T follicular helper cell (primary cell): ENCODE measurements around the gene ANTXR1.

ENCODE experiments used
- DNase-seq: peaks from one replicate; pipeline ENCODE4 v3.0.0-alpha.2; 2020; ENCODE audit warnings: low read depth

Gene ANTXR1

DNA sequence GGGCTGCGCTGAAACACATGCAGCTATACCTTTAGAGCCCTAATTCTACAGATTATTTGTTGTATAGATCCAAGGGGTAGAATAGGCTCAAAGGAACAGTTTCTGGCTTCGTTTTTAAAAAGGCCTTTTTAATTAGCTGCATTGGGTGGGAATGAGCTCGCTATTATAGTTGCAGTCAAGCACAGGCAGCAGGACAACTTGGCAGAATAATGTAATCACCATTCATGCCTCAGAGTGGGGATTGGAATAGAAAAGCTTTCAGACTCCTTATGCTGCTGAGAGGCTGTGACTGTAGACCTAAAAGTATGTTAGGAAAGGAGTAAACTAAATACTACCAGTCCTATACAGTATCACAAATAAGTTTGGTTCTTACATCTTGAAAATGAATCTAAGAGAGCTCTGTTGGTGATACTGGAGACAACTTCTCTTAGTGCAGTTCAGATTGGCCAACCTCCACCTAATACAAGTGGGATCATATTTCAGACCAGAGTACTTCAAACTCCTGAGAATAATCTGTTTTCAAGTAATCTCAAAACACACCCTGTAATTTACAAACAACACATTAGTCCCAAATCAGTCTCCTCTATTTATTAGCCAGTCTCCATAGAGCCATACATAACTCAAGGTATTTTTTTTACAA is 121.4 kb downstream of the ANTXR1 start:
- no peak for DNase-seq

DNA sequence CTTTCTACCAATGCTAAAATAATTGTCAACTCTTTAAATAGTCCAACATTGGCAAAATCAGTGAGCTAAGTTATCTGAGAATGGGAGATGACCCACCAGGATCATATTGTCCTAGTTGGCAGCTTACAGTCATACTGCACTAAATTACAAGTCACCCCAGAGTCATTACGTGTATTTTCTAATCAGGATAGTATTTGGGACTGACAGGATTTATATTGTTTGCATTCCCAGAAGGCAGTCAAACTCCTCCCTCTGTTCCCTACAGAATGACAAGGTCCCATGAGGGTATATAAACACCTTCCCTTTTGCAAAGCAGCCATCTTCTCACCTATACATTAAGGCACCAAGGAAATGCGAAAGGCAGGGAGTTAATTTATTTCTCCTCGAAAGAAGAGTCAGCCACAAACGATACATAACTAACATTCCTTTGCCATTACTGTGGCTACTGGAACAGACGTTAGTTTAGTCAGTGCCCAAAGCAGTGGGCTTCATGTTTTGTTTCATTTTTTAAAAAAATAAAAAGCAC is 125.3 kb downstream of the ANTXR1 start:
- no peak for DNase-seq

DNA sequence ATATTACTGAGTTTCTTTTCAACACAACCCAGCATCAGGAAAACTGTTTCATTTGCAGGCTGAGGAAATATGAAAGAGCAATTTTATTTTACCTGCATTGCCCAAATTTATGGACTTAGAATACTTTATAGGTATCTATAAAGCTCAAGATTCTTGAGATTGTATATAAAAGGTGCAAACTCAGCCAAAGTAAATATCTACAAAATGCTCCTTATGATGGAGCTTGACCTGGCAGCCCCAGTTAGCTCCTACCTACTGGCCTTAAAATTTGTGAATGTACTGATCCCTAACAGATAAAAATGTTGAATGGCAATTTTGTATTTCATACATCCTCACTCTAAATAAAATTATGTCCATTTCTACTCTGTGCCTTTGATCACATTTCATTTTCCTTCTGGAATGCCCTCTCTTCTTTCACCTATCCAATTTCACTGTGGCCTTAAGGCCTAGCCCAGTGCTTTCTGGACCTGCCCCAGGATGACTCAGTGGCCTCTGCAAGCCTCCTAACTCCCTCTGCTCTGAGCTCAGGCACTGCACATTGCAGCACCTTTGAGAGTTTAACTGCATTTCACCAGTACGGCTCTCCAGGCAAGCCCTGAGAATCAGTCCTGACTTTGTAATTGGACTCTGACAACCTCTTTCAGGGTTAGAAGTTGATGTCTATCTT is 125.9 kb downstream of the ANTXR1 start:
- DNase-seq, result no peak

DNA sequence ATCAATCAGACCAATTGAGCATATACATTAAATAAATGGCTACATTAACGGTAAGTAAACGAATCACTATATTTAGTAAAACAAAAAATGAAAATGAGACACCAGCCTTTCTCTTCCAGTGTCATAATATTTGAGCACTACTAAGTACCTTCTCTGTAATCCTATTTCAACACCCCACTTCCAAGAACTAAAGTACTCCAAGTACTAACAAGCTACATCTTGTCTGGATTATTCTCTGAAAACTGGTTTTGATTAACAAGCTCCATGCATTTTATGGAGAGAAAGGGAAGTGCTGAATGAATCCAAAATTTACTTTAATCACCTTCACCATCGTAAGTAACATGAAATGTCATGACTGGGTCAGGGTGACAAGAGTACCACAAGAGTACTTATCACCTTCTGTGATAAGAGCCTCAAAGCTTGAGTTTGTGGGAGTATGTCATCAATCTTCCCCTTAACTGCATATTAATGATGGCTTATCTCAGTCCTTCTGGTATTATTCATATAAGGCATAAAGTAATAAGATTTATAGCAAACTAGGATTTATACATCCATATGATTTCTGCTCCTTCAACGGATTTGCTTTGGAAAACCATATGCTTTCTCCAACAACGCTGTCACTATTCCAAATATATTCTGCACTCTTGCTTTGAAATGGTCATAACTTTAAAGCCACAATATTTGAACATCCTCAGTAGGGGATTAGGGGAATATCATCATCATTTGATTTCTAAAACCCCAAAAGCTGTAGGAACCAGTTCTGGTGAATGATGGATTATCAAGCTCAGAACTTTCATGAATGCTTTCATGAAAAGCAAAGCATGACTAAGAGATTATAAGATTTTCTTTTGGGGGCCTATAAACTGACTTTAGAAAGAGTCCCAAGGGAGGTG is 127.0 kb downstream of the ANTXR1 start:
- no peak for DNase-seq

DNA sequence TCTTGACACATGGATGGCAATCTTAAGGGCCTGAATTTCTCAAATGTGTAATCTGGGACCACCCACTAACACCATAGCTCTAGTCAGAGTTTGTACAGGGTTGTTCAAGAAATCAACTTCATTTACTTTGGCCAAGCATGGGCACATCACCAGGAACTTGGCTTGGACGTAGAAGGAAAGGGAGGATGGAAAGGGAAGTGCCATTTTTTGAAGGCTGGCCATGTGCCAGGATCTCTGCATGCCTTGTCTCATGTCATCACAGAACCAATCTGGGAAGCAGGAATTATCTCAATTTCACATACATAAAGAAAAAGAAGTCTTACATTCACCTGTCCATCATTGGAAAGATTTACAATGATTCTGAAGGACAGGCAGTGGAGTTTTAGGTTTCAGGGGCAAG is 128.1 kb downstream of the ANTXR1 start:
- DNase-seq, result no peak

DNA sequence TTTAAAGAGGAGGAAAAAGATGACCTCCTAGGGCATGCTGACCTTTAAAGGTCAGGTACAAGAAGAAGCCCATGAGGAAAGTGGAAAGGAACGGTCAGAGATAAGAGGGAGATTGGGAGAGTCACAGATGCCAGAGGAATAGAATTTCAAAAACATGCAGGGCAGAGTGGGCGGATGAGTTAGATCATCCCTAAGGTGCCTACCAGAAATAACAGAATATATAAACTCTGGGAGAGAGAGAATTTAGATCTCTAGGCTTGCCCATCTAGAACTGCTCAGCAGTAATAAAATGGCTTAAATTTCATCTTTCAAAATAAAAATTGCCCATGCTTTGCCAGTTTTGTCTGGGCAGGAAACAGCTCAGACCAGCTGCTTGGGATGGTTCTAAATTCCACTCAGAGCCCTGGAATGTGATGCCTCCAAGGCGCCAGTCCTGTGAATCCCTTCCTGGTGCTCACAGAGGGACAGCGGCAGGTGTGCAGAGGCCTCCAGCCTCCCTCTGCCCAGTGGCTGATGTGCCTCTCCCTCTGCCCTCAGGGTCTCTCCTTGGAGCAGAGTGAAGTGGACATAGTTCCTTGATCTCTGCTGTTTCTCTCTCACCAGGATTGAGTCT is 130.9 kb downstream of the ANTXR1 start:
- no peak for DNase-seq

DNA sequence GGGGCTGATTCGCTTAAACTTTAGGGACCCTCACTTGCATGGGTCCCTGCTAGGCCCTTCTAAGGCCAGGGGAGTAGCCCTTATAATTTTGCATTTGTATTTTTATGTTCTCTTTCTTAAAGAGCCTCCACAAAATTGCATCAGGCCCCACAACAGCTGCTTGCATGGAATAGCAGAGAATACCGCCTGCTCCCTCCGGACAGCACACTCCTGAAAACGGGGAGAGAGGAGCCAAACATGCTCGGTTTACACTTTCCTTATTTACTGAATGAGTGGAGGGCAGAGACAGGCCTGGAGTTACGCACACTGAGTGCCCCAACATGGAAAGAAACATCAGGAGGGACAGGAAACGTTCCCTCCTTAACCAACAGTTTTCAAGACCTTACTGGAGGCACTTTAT is 132.2 kb downstream of the ANTXR1 start:
- no peak for DNase-seq

DNA sequence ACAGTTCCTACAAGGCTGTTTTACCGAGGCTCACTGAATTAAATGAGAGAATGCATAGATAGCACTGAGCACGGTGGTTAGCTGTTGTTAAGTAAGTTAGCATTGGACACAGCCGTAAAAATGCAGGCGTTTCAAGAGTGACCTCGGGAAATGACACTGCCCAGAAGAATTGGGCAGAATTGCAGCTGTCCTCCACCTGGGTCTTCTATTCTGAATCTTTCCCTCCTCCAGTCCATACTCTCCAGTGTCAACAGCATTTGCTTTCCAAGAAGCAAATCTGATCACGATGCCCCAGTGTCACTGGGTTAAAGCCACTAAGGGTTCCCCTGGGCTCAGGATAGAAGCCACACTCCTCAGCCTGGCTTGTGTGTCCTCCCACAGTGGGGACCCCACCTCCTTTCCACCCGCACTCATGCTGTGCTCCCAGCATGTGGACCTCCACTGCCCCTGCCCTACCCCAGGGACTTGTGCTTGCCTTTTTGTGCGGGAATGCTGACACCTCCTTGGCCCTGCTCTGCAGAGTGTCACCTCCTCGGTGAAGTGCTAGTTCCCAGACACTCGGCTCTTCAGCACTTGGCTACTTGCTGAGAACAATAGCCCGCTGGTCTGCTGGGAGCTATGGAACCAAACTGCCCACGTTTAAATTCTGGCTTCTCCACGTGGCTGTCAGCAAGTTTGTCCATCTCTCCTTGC is 135.0 kb downstream of the ANTXR1 start:
- DNase-seq, result no peak

DNA sequence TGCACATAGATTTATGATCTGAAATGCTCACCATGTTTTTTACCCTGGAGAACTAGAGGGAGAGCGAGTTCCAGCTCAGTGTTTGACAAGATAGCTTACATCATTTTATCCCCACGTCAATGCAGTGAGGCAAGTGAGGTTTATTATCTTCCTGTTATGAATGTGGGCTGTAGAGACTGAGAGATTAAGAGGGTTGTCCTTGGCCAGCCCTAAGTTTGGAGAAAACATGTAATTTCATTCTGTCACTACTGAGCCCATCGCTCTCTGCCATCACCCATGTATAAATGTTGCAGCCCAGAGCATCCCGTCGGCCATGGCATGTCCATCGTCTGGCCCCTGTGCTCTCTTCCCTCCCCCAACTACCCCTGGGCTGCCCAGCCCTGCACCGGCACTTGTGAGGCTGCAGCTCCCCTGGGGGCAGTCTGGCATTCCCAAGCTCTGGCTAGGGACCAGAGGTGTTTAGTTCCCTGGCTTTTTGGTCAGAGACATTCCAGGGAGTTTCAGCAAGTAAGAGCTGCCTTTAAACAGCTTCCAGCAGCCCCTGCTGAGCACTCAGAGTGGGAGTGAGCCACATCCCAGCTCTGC is 136.7 kb downstream of the ANTXR1 start:
- DNase-seq, result no peak

DNA sequence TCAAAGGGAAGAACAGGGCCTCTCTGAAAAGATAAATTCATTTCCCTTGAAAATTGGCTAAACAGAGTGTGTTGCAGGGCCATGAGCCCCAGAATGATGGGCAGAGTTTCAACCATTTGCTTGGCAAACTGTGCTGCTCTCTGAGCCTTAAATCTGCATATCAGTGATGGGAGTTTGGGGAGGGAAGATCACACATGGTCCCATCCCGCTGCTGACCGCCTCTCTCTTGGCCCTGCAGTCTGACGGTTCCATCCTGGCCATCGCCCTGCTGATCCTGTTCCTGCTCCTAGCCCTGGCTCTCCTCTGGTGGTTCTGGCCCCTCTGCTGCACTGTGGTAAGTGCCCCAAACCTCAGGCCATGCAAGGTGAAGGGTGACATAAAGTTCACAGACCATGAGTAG is 139.0 kb downstream of the ANTXR1 start:
- DNase-seq, result no peak

DNA sequence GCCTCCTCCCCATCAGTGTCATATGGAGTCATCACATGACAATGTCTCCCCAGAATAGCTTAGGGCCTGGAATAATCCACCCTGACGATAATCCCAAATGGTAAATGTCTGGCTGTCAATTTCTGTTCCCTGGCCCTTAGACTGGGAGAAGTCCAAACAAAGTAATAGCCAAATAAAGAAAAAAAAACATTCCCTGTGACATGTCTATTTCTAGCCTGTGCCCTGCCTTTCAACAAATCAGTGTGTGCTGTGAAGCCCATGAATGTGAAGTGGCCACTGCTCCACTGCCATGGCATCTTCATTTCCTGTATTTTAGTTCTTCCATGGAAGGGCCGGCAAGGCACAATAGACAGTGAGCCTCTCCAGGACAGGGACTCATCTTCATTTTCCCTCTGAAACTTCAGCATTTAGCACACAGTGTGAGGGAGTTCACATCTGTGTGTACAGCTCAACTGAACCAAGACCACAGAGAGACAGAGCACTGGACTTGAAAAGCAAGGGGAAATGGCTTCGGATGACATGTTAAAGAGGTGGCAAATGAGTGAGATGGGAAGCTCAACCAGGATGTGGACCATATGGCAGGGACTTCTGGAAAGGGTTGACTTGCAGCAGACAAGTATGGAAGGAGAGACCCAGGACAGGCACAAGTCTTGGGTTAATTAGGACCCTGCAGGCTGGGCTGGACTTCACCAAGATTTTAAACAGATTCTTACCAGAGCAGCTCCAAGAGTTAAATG is 140.0 kb downstream of the ANTXR1 start:
- no peak for DNase-seq

DNA sequence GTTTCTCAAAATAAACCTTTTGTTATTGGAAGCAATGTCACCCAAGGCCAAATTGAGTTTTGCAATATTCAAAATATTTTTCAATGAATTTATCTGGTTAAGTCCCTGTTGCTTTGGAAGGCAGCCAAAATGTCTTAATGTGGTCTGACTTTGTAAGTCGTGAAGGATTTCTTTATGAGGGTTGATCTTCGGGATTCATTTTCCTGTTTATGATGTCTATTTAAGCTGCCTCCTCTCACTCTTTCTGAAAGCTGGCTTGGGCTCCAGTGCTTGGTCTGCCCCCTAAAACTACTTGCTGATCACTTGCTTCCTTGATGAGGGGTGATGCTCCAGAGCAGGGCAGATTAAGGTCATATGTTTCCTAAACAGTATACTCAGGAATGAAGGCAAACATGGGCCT is 141.1 kb downstream of the ANTXR1 start:
- DNase-seq, result no peak

DNA sequence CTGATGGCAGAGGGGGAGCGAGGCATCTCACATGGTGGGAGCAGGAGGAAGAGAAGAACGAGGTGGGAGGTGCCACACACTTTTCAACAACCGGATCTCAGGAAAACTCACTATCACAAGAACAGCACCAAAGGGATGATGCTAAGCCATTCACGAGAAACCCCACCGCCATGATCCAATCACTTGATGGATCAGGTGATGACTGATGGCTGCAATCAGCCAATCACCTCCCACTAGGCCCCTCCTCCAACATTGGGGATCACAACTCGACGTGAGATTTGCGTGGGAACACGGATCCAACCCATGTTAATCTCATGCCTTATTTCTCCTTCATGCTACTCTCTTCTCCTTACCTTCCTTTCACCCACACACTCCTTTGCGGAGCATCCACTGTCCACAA is 143.6 kb downstream of the ANTXR1 start:
- no peak for DNase-seq

DNA sequence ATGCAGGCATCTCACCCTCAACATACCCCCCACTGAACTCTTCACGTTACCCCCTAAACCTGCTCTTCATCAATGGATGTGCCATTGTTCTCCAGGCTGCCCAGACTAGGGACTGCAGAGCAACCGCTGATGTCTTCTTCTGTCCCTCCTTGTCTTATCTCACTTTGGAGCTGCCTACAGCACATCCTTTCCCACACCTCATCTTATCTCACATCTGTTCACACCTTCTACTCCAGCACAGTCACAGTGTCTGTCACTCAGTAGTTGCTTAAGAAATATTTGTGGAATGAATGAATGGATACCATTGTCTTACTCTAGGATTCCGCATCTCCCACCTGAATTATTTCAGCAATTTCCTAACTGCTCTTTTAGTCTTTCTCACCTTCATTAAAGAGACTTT is 144.5 kb downstream of the ANTXR1 start:
- no peak for DNase-seq

DNA sequence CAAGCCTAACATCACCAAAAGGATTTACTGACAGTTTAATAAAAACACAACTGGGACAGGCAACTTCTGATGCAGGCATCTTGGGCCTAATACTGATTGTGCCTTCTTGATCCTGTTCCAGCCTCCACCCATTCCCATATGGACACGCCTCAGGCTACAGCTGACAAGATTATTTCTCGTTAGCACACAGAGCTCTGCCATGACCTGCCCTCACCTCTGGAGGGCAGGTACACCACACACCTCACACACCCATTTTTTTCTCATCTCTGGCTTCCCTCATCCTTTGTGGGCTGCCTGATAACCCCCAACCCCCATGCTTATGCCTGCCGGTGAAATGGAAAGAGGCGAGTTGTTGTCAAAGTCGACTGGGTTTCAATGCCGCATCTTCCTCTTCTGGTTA is 147.0 kb downstream of the ANTXR1 start:
- DNase-seq, result no peak

DNA sequence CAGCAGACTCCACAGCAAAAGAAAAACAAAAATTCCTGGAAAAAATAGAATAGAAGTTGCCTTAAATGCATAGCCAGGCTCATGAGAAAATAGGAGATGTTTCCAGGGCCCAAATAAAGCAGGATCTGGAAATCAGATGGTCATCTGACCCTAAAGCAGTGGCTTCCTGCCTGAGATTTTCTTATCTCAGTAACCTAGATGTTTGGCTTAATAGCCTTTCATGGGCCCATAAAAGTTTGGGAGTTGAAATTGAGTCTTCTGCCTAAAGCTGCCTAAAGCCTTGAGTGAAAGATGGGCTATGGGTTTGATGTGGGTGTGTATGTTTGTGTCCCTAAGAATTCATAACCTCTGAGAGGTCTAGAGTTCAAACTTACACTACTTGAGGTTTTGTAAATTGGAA is 149.1 kb downstream of the ANTXR1 start:
- no peak for DNase-seq

DNA sequence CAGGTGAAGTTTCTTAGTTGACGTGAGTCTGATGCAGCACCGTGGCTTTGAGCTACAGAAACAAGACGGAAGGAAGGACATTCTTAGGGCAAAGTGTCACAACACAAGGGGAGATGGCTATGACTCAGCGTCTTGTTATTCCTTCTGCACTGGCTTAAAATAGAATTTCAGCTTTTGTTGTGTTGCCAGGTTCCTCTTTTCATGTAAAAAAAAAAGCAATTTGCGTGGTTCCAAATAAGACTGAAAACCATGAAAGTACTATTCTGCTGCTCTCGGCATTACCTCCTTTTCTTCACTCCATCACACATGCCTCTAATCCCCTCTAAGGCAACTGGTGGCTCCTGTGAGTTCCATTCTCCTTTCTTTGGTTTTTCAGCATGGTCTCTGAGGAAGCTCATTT is 150.1 kb downstream of the ANTXR1 start:
- no peak for DNase-seq

DNA sequence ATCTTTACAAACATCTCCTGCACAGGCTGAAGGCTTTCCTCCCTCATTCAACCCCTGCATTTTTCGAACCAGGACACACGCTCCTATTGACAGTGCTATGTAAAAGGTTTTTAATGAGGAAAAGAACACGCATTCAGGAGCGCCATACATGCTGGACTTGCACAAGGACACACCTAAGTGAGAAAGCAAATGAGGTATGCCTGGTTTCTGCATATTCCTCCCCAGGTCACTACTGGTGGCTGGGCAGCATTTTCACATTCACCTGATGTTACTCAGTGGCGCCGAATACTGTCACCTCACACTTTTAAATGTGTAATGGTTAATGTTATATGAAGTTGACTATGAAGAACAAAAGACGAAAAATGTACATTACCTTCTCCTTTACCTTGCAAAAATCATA is 150.6 kb downstream of the ANTXR1 start:
- no peak for DNase-seq

DNA sequence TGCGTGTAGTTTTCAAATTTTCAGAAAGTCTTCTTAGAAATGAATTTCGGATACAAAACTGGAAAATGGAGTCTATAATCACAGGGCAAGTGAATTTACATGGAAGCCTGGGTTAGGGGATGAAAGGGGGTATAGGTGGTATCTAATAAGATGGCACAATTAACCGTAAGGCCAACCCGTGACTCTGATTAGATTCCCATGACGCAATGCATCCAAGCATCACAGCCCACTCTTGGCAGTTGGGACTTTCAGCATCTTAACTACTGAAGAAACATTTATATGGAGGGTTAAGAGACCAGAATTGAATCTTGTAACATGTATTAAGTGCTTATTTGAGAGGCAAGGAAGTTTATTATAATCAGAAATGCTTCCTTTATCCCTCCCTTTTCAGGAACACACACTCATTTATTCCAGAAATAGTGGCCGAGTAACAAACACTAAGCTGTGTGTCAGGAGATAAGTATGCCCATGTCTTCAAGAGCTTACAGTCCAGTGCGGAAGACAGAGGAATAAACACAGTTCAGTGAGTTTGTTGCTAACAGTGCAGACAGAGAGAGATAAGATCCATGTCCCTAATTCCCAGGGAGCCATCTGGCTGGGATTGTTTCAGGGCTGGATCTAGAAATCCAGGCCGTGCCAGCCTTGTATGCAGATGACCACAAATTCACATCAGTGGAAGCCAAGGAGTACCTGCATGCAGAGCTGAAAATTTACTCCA is 151.2 kb downstream of the ANTXR1 start:
- DNase-seq, result no peak
